DOHH2 (cell line): ENCODE measurements around the gene MYO1F.
"Not testable (repeated sequence)": the region's sequence is repeated elsewhere in the genome, so short reads cannot be mapped to it uniquely, and the experiment has no call there.

ENCODE experiments used
- H3F3A ChIP-seq: fragments of 200-600 bp; sonication (generic), shearing (Covaris generic); 2 replicates; pipeline ENCODE4 v1.6.0; 2016; ENCODE audit warnings: antibody characterized with exemption, mild to moderate bottlenecking; ENCODE audit not compliant: control insufficient read depth, insufficient read depth
- H3K27ac ChIP-seq: fragments of 200-600 bp; sonication (generic); 2 replicates; pipeline ENCODE4 v1.5.1; 2014; ENCODE audit warnings: low read depth, mild to moderate bottlenecking, low read length, moderate library complexity
- H3K27me3 ChIP-seq: fragments of 200-600 bp; sonication (generic); 2 replicates; pipeline ENCODE4 v1.6.1; 2014; ENCODE audit warnings: mild to moderate bottlenecking, low read length, mixed read lengths; ENCODE audit not compliant: control insufficient read depth
- H3K36me3 ChIP-seq: fragments of 200-600 bp; sonication (generic); 2 replicates; pipeline ENCODE4 v1.6.1; 2014; ENCODE audit warnings: mild to moderate bottlenecking, low read length, moderate library complexity, mixed read lengths; ENCODE audit not compliant: control insufficient read depth
- H3K4me1 ChIP-seq: fragments of 200-600 bp; sonication (generic); 2 replicates; pipeline ENCODE4 v1.6.1; 2014; ENCODE audit warnings: mild to moderate bottlenecking, low read length, mixed read lengths; ENCODE audit not compliant: control insufficient read depth
- H3K4me2 ChIP-seq: fragments of 200-600 bp; sonication (generic); 2 replicates; pipeline ENCODE4 v1.6.0; 2014; ENCODE audit warnings: mild to moderate bottlenecking, low read length, moderate library complexity
- H3K4me3 ChIP-seq: fragments of 200-600 bp; sonication (generic); 2 replicates; pipeline ENCODE4 v1.5.1; 2014; ENCODE audit warnings: mild to moderate bottlenecking, low read length, mixed read lengths
- H3K79me2 ChIP-seq: fragments of 200-600 bp; sonication (generic); 2 replicates; pipeline ENCODE4 v1.6.1; 2014; ENCODE audit warnings: mild to moderate bottlenecking, low read length, mixed read lengths; ENCODE audit not compliant: control insufficient read depth
- H3K9me2 ChIP-seq: fragments of 200-600 bp; sonication (generic); replicated peaks from 2 replicates; pipeline ENCODE4 v1.6.1; 2014; ENCODE audit warnings: mild to moderate bottlenecking, low read length, mixed read lengths; ENCODE audit not compliant: control insufficient read depth
- H3K9me3 ChIP-seq: fragments of 200-600 bp; sonication (generic); 2 replicates; pipeline ENCODE4 v1.6.1; 2014; ENCODE audit warnings: antibody characterized with exemption, low read length, mixed read lengths; ENCODE audit not compliant: control insufficient read depth, insufficient read depth
- H4K20me1 ChIP-seq: fragments of 200-600 bp; sonication (generic); 2 replicates; pipeline ENCODE4 v1.6.0; 2014; ENCODE audit warnings: low read depth, mild to moderate bottlenecking, antibody characterized with exemption, low read length, moderate library complexity; ENCODE audit not compliant: control insufficient read depth, insufficient read depth
- CTCF ChIP-seq: fragments of 200-600 bp; sonication (generic); IDR thresholded peaks from one replicate; pipeline ENCODE4 v1.5.1; 2014; ENCODE audit warnings: antibody characterized with exemption, mild to moderate bottlenecking, low read depth, low read length; ENCODE audit not compliant: poor library complexity, severe bottlenecking
- EZH2phosphoT487 ChIP-seq: fragments of 200-600 bp; sonication (generic); IDR thresholded peaks from 2 replicates; pipeline ENCODE4 v1.6.1; 2017; ENCODE audit warnings: borderline replicate concordance, mild to moderate bottlenecking, antibody characterized with exemption, low read length, moderate library complexity, mixed read lengths

The MYO1F gene

GRCh38 chr19:8557642-8558238 lies 19.5 kb downstream of the MYO1F start:
- H3K27ac ChIP-seq = no peak overlapping the region
- H3F3A ChIP-seq = no peaks in the 10 kb centered on the region
- H4K20me1 ChIP-seq = no peaks in the 10 kb centered on the region
- no peaks in the 10 kb centered on the region for H3K9me2 ChIP-seq
- H3K79me2 ChIP-seq = no peaks in the 10 kb centered on the region
- no peaks in the 10 kb centered on the region for H3K36me3 ChIP-seq
- no peaks in the 10 kb centered on the region for H3K9me3 ChIP-seq
- no peaks in the 10 kb centered on the region for H3K4me1 ChIP-seq
- H3K4me2 ChIP-seq = no peak overlapping the region
- no peaks in the 10 kb centered on the region for H3K27me3 ChIP-seq
- H3K4me3 ChIP-seq = no peak overlapping the region
- TF ChIP-seq EZH2phosphoT487 (no peak), CTCF (no peak)

GRCh38 chr19:8553729-8554128 lies 23.5 kb downstream of the MYO1F start:
- H3K4me1 ChIP-seq, H3K4me2 ChIP-seq, H4K20me1 ChIP-seq, H3K4me3 ChIP-seq, H3K27me3 ChIP-seq, H3F3A ChIP-seq, H3K27ac ChIP-seq, H3K36me3 ChIP-seq, H3K9me2 ChIP-seq, H3K9me3 ChIP-seq, H3K79me2 ChIP-seq: not testable (repeated sequence)

GRCh38 chr19:8552810-8553209 lies 24.4 kb downstream of the MYO1F start:
- H3K4me3 ChIP-seq = no peak overlapping the region
- H3F3A ChIP-seq = no peaks in the 10 kb centered on the region
- H3K4me2 ChIP-seq = no peak overlapping the region
- H3K79me2 ChIP-seq = no peaks in the 10 kb centered on the region
- no peaks in the 10 kb centered on the region for H3K4me1 ChIP-seq
- no peaks in the 10 kb centered on the region for H3K9me2 ChIP-seq
- TF ChIP-seq CTCF (no peak), EZH2phosphoT487 (no peak)
- H4K20me1 ChIP-seq = no peaks in the 10 kb centered on the region
- H3K36me3 ChIP-seq = no peaks in the 10 kb centered on the region
- H3K27me3 ChIP-seq = no peaks in the 10 kb centered on the region
- H3K27ac ChIP-seq = no peak overlapping the region
- no peaks in the 10 kb centered on the region for H3K9me3 ChIP-seq

GRCh38 chr19:8550070-8550469 lies 27.2 kb downstream of the MYO1F start:
- H3K9me3 ChIP-seq = no peaks in the 10 kb centered on the region
- H3F3A ChIP-seq = no peaks in the 10 kb centered on the region
- H3K4me2 ChIP-seq = no peak overlapping the region
- no peaks in the 10 kb centered on the region for H3K36me3 ChIP-seq
- H3K79me2 ChIP-seq = no peaks in the 10 kb centered on the region
- H4K20me1 ChIP-seq = no peaks in the 10 kb centered on the region
- H3K9me2 ChIP-seq = no peaks in the 10 kb centered on the region
- TF ChIP-seq EZH2phosphoT487 (no peak), CTCF (no peak)
- no peaks in the 10 kb centered on the region for H3K4me1 ChIP-seq
- no peak overlapping the region for H3K4me3 ChIP-seq
- H3K27me3 ChIP-seq = no peaks in the 10 kb centered on the region
- no peak overlapping the region for H3K27ac ChIP-seq
